Measurements from ENCODE around the gene CCDC61.

CCDC61 gene

DNA sequence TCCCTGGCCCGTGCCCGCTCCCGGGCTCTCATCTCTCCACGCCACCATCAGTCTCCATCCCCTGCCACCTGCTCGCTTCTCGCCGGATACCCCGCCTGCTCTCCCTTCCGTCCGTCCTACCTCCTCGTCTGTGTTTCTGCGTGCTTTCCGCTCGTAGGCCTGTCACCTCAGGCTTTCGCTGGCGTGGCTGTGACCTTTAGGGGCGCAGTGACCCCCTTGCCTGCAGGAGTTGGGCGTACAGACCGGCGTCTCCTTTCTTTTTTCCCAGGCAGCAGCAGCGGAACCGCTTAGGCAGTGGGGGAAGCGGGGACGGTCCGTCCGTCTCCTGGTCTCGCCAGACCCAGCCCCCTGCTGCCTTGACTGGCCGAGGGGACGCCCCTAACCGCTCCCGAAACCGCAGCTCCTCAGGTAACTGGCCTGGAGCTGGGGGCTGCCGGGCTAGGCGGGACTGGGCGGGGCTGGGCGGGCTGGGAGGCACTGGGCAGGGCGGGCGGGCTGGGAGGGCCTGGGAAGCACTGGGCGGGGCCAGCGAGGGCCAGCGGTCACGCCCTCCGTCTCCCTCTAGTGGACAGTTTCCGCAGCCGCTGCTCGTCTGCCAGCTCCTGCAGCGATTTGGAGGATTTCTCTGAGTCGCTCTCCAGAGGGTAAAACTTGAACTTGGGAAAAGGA lies 21.3 kb downstream of the CCDC61 start:
- peak; percentile 47 for DNase-seq

DNA sequence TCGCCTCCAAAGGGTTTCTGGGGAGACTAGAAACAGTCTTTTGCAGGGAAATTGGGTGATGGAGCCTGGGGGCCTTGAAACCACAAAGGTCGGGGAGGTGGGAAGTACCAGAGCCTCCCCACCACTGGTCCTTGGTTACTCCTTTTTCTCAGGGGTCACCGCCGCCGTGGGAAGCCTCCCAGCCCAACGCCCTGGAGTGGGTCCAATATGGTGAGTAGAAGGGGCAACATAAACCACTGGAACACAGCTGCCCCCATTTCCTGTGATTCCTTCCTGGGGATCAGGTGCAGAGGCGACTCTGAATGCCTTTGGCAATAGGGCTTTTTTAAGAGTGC lies 21.8 kb downstream of the CCDC61 start:
- no peak for DNase-seq

DNA sequence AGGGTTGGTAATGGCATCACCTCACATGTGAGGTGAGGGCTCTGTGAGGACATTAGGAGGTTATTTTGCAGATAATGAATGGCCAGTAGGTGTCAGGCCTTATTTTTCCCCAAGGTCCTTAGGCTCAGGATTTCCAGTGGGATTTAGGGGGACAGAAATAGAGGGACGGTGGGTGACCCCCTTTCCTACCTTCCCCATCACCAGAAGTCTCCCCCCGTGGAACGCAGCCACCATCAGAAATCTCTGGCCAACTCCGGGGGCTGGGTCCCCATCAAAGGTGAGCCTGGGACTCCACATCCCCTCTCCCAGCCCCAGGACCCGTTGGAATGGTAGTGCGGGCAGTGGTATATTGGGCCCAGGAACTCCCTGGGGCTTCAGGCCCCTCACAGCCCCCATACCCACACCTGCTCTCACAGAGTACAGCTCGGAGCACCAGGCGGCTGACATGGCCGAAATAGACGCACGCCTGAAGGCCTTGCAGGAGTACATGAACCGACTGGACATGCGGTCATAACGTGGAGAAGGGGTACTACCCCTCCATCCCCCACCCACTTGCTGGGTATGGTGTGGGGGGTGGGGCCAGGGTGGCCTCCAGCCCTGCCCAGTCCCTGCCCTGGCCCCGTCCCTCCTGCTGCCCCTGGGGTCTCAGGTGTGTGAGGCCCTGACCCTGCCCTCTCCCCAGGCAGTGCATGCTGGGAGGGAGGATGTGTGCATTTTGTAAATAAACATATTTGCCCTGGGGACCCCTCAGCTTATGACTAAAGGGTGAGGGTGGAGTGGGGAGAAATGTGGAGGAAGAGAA lies 22.8 kb downstream of the CCDC61 start:
- DNase-seq = no peak

DNA sequence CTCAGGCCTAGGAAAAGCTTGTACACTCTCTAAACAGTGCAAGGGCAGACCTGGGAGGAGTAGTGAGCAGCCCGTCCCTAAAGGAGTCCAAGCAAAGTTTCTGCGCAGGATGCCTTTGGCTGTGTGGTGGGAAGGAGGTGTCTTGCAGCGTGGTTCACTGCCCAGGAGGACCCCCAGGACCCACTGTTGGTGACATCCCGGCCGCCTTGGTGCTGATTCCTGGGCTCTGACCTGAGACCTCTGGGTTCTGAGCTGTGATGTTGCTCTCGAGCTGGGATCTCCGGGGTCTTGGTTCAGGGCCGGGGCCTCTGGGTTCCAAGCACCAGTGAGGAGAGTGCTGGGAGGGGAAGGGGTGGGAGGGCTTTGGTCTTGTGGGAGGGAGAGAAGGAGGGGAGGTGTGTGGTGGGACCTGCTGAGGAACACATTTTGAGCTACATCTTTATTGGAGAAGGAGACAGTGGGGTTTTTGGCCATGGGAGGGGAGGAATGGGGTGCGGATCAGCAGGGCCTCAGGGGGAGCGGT lies 23.5 kb downstream of the CCDC61 start:
- DNase-seq = no peak

DNA sequence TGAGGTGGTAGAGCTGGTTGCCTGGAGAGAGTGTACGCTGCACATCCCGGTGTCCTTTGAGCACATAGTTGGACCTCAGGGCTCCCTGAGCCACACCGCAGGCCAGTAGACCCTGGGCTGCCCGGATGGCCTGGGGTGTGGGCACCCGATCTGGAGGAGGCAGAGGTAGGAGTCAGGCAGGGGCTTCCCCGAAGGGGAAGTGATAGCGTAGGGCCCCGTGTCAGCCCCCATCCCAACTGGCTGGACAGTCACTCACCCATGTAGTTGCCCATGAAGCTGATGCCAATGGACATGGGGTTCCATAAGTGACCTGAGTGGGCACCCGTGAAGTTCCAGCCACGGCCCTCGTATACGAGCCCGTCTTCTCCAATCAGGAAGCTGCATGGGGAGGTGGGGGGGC lies 24.0 kb downstream of the CCDC61 start:
- DNase-seq = no peak

DNA sequence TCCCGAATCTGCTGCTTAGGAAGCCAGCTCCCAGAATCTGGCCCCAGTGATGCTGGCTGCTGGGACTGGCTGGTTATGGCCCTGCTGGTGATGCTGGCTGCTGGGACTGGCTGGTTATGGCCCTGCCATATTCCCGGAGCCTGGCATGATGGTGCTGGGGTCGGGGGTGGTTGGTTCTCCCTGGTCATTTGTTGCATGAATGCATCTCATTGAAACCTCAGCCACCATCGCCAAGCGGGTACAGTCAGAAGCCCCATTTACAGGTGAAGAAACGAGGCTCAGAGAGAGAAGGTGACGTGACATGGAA lies 25.5 kb downstream of the CCDC61 start:
- no peak for DNase-seq

DNA sequence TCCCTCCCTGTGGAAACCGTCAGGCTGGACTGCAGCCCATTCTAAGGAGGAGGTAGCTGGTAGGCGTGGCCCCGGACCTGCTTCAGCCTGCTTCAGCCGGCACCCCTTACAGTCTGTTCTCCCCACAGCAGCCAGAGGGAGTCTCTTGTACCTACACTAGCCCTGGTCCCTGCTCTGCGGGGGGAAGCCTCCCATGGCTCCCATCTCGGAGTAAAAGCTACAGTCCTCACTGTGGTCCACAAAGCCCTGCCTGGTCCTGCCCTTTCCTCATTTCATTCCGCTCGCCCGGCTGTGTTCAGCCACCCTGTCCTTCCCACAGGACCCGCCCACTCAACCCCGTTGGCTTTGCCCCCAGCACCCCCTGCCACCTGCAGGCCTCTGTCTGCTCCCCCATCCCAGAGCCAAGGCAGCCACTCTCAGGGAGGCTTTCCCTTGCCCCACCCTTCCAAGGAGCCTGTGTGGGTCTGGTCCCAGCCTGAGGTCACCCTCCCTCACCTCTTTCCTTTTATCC lies 26.3 kb downstream of the CCDC61 start:
- no peak for DNase-seq

DNA sequence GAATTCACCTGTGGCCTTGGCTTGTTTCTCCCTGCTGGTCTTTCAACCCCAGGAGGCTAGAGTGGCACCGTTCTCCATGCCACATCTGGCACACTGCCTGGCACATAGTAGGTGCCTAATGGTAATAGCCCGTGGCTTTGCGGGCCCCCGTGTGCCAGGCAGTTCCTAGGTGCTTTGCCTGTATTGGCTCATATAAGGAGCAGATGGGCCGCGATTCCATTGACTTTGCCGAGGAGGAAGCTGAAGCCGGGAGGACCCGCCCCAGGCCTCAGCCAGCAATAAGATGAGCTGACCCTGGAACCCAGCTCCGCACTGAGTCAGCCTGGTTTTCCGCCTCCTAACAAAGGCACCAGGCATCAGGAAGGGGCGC lies 26.8 kb downstream of the CCDC61 start:
- no peak for DNase-seq

DNA sequence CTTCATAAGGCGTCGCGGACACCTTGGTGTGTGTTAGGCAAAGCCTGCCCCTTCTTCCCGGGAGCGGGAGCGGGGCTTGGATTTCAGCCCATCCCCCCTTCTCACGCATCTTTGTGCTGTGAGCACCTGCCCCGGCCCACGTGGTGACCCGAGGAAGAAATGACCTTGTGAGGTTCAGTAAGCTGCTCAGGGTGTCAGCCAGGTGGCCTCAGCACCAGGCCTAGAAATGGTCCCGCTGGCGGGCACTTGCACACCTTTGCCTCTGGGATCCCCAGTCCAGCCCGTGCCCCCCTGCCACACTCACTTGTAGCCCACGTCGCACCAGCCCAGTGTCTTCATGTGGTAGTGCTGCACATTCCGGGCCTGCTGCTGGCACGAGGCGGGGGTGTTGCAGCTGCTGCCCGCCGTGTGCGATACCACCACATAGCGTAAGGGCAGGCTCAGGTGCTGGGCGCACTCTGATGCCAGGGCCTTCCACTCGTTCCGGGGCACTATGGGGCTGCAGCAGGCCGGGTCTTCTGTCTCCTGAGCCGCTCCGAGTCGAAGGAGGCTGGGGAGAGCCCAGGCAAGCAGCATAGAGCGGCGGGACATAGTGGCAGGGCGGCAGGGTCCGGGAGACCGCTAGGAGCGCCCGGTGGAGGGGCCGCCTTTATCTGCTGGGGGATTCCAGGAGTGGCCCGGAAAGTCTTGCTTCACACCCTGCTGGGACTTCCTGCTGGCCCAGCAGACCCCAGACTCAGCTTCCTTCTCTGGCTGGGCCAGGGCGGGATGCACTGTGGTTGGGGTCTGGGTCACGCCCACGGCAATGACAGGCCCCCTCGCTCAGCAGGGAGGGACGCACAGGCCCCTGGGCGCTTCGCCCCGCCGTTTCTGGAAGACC lies 27.4 kb downstream of the CCDC61 start, which contains the start of gene PGLYRP1:
PGLYRP1 (minus strand) TSS at position 623 of the 880 bp plus-strand sequence; CDS start at position 591, 32 bp downstream.
- DNase-seq = no peak

DNA sequence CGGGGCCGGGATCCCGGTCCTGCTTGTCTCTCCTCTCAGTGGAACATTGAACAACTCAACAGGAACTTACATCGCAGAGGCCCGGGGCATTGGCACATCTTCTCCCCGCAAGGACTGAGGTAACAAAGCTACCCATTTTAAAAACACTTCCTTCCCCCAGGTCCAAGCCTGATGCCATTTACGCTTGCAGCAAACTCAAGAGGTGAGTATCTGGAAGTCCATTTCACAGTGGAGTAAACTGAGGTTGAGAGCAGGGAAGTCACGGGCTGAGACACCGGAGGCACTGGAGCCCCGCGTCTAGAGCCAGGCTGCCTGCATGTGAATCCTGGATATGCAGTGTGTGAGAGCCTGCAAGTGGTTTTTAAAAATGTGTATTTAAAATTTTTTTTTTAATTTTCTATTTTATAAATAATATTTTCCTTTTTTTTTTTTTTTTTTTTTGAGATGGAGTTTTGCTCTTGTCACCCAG lies 28.1 kb downstream of the CCDC61 start:
- no peak for DNase-seq

DNA sequence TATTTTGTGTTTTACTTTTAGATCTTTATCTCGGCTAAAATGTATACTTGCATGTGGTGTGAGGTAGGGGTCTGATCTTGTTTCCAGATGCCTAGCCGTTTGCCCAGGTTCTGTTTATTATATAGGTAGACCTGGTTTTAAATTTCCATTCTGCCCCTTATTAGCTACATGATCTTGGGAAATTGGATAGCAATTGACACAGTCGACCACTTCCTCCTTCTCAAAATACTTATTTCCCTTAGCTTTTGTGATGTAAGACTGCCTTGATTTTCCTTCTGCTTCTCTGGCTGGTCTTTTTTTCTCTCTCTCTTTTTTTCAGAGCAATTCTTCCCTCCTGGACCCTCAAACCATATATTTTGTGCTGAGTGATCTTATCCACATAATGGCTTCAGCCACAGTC lies 30.6 kb downstream of the CCDC61 start:
- no peak for DNase-seq

DNA sequence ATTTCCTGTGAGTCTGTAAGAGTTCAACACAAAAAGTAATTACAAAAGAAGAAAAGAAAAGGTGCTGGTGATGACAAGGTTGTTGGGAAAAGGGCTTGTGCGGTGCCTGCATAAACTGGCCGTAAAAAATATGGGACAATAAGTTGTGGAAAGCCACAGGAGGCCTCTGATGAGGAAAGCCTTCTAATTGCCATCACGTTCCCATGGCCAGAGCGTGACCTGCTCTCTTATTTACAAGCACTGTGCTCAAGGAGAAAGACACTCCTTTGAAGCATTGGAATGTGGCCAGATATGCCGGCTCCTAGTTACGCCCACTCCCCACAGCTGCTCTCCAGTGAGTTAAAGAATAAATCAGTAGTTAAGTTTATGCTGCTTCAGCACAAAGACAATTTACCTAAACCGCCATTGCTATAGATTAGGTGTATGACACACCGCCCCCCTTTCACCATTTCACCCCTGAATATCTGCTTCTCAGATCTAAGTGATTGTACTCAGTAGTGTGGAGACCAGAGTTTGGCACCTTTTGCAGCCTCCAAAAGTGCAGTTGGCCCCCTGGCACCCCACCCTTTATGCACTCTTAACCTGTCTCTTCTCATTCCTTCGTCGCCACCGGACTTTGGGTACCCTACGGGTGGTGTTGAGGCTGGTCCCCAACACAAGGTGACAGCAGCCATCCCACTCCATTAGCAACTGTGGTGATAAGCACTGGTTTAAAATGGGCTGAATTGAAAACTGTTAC lies 35.7 kb downstream of the CCDC61 start:
- DNase-seq = no peak

DNA sequence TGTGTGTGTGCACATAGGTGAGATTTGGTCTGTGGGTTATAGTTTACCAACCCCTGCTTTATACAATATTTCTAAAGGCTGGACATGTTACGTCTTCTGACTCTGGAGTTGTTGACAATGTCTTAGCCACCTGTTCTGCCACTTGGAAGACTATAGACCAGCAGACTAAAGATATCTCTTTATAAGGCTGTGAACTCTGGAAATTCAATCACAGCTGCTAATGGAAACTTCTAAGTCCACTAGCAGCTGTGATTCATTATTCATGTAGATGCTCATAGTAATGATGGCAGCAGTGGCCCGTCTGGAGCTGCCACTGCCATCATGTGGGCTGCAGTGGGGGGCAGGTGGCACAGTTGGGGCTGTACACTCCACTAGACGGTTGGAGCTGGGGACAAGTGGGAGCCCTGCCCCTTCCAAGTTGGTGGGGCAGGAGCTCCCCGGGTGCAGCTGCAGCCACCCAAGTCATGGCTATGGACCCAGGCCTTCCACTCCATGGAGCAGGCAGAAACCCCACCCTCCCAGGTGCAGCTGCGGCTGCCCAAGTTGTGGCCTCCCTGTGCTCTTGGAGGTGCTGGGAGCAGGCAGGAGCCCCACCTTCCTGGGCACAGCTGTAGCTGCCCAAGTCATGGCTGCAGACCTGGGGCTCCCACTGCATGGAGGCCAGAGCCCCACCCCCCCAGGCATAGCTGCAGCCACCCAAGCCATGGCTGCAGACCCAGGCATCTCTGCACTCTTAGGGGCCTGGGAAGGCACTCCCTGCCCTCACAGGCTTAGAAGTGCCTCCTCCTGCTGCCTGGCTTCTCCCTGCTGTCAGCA lies 36.7 kb downstream of the CCDC61 start:
- DNase-seq = no peak

DNA sequence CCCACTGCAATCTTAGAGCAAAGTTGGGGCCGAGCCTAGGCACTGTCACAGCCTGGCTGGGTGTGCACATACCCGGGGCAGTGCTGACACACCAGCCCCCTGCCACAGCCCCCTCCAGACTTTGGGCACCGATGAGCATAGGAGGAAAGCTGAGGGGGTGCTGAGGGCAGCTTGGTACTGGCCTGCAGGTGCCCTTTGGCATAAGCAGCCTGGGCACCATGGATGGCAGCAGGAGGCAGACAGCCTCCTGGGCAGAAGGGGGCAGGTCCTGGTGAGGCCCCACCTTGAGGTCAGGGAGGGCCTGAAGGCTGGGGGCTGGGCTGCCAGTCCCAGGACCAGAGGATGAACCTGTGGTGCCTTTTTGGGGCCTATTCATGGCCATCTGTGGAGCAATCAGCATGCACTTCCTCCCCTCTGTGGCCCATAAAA lies 37.3 kb downstream of the CCDC61 start:
- DNase-seq = no peak

DNA sequence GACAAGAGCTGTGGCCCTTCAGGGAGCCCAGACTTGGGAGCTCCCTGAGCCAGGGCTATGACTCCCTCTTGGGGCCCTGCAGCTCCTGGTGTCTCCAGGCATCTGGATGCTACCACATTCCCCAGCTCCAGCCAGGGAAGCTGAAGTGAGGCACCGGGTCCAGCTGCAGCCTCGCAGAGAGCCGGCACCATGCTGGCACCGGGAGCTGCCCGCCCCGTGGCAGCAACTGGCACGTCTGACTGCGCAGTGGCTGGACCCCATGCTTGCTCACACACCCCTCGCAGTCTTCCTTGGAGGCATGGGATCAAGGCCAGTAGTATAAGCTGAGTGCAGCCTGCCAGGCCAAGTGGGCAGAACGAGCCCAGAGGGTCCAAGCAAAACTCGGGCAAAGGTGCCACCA lies 38.1 kb downstream of the CCDC61 start:
- DNase-seq = no peak

DNA sequence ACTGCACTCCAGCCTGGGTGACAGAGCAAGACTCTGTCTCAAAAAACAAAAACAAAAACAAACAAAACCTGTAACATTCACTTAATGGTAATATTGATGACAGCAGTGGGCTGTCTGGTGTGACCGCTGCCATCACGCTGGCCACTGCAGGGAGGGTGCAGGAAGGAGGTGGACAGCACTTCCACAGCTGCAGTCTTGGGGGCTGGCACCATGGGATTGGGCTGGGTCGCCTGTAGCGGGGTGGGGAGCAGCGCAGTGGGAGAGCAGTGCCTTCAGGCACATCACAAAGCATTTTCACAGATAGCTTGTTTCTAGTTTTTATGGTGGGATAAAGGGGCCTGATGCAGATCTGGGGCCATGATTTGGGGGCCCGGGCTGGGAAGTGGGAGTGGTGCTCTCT lies 40.3 kb downstream of the CCDC61 start:
- DNase-seq = no peak

DNA sequence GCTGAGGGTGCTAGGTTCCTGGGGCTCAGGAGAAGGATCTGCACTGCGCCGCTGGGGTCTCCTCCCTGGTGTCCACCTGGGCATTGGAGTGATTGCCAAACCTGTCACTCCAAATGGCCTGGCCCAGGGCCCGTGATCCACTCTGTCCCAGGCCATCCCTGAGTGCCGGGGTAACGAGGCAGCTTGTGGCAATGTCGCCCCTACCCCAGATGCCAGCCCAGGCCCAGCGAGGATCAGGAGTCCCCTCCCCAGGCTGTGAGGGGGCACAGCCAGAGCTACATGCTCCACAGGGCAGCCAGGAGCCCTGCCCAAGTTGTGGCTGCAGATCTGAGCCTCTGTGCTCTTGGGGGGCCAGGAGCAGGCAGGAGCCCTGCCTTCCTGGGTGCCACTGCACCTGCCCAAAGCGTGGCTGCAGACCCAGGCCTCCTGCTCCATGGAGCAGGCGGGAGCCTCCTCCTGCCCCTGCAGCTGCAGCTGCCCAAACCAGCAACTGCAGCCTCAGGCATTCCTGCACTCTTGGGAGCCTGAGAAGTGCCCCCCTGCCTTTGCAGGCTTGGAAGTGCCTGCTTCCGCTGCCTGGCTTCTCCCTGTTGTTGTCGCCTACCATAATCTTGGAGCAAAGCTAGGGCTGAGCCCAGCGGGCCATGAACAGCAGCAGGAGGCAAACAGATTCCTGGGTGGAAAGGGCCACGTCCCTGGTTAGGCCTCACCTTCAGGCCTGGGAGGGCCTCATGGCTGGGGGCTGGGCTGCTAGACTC lies 40.9 kb downstream of the CCDC61 start:
- no peak for DNase-seq

DNA sequence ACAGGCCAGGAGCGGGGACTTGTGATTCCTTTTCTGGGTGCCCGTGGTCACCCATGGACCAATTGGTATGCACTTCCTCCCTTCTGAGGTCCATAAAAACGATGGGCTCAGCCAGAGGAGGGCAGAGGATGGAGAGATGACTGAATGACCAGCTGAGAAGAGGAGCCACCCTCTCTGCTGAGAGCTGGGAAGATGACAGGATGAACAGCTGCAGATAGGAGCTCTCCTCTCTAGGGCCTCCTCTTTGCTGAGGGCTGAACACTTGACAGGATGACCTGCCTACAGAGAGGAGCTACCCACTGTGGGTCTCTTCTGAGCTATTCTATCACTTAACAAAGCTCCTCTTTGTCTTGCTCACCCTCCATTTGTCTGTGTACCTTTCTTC lies 41.5 kb downstream of the CCDC61 start:
- DNase-seq = no peak

DNA sequence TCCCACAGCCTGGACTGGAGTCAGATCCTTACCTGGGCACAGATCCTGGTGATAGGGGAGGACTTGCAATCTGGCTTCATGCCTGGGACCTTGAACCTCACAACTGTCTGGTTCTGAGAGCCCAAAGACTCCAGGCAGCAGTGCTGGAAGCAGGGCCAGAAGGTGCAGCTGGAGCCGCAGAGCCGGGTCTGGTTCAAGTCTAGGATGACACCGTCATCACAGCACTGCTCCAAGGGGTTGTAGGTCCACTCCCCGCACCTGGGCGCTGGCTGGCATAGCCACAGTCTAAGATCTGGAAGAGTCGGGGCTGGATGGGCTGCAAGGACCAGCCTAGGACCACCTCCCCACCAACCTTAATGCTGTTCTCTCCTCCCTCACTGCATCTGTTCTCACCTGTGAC lies 44.9 kb downstream of the CCDC61 start:
- no peak for DNase-seq

DNA sequence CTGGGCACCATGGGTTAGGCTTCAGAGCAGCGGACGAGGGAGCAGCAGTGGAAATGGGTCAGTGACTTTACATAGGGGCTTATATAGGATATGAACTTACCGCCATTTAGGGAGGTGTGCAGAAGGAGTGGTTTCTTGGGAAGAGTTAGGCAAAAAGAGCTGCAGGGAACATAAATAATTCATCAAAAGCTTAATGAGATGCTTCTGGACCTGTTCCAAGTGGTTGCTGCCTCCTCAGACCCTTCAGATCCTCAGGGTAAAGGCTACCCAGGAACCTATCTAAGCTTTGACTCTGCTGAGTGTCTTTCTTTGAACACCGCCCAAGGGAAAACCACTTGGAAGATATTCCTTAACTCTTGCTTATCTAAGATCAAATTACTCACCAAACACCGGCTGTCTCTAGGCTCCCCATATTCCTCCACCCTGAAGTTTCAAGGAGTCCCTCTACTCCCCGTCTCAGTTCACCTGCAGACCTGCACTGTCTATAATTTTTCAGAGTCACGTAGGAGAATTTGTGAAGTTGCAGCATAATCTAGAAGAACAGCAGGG lies 45.8 kb downstream of the CCDC61 start, which contains the start of gene IGFL4:
IGFL4 (minus strand) TSS at position 51 of the 549 bp plus-strand sequence; CDS start at position 11, 40 bp downstream.
- DNase-seq = no peak

Data from GOT3 (cell line).